GM21526 (cell line): ENCODE results near the gene SPATA6L.
"Not testable (repeated sequence)": the region's sequence is repeated elsewhere in the genome, so short reads cannot be mapped to it uniquely, and the experiment has no call there.

Experiments used
- ATAC-seq: cut with Tn5 transposase; IDR thresholded peaks from one replicate; pipeline ENCODE4 v1.9.1; 2021; ENCODE audit warnings: moderate library complexity; ENCODE audit not compliant: unreplicated experiment, low FRiP score

Gene SPATA6L

DNA sequence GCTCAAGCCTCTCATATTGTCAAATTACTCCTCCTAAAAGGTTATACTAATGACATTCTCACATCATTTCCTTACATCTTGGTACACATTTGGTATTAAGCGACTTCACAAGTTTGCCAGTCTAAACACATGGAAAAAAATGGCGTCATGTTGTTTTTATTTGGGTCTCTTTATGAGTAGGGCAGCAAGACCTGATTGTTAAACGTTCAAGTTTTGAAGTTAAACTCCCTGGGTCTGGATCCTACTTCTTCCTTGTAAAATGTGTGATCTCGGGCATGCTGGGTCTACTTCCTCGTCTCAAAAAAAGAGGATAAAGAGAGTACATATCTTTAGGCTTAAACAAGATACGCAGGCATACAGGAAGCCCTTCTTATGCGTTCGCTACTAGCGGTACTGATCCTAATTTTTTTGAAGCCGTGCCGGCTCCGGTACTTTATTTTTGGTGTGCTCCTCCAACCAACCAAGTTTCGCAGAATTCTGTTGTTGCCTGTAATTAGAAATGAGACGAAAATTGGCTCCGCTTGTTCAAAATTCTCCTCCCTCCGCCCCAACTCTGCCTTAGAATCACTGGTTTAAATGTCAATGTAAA, 12.5 kb upstream of the SPATA6L start:
- peak; percentile 21 for ATAC-seq

GRCh38 chr9:4677392-4677791, 11.1 kb upstream of the SPATA6L start:
- ATAC-seq = no peak

- no peak for ATAC-seq
Observed at GRCh38 chr9:4674783-4675182, 8.5 kb upstream of the SPATA6L start.

GRCh38 chr9:4671737-4672136, 5.5 kb upstream of the SPATA6L start:
- ATAC-seq = no peak

GRCh38 chr9:4670591-4670990, 4.3 kb upstream of the SPATA6L start:
- no peak for ATAC-seq

- no peak for ATAC-seq
Observed at GRCh38 chr9:4669890-4670289, 3.6 kb upstream of the SPATA6L start.

DNA sequence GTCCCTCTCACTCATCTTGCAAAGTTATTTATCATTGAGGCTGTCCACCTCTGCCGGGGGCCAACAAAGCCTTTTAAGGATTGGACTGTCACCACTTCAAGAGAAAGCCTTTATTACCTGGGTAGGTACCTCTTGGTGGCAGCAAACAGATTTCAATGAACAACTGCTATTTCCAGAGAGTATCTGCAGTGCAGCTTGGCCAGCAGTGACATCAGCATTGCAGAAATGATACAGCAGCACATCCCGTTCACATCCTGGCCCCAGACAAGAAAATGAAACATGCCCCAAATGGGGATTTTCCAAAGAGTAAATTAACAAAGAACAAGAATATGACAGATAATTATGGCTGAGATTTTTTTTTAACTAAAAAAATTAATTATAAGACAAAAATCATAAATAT, 2.3 kb upstream of the SPATA6L start:
- no peak for ATAC-seq

GRCh38 chr9:4667681-4668080, 1.4 kb upstream of the SPATA6L start:
- ATAC-seq = no peak

DNA sequence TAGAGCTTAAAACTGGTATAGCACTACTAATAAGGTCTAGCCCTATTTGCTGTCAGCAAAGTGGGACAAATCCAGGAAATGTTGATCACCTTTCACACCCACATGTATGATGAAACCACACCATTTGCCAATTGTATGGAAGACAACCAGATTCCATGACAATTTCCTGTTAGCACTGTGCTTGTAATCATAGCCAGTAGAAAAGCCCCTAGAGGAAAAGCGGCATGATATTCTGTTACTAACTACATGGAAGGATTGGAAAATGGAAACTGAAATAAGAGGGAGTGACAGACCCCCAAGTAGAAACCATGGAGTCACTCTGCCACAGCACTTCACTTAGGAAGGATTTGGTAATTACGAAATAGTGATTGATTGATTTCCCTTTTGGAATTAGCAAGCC, 923 bp downstream of the SPATA6L start:
- no peak for ATAC-seq

- ATAC-seq = no peak
Observed at GRCh38 chr9:4663956-4664355, 2.3 kb downstream of the SPATA6L start.

GRCh38 chr9:4662989-4663792, 3.1 kb downstream of the SPATA6L start:
- ATAC-seq = peak; percentile 2

- peak; percentile 88 for ATAC-seq
Observed at GRCh38 chr9:4662108-4662988, 3.9 kb downstream of the SPATA6L start, which contains the start of gene PLPP6. TSS of gene PLPP6 (plus strand) at chr9:4662294. CDS start at chr9:4662376, 82 bp downstream.

DNA sequence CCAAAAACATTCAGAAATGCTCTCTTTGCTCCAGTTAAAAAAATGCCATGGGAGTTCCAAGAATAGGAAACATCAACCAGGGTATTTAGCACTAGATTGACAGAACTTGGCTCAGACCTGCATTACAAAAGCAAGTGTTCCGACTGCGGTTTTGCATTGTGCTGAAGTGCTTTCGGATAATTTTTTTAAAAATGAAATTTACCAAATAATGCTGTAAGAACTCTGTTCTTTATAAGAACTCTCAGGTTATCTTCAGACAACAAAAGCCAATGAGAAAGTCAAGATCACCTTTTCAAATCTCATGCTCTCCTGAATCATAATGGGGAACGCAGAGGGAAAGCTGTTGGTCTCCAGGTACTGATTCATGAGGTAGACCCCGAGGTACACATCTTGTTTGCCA, 4.7 kb downstream of the SPATA6L start:
- no peak for ATAC-seq

GRCh38 chr9:4661165-4661564, 5.1 kb downstream of the SPATA6L start:
- no peak for ATAC-seq

- not testable (repeated sequence) for ATAC-seq
Observed at GRCh38 chr9:4660665-4661064, 5.6 kb downstream of the SPATA6L start.

DNA sequence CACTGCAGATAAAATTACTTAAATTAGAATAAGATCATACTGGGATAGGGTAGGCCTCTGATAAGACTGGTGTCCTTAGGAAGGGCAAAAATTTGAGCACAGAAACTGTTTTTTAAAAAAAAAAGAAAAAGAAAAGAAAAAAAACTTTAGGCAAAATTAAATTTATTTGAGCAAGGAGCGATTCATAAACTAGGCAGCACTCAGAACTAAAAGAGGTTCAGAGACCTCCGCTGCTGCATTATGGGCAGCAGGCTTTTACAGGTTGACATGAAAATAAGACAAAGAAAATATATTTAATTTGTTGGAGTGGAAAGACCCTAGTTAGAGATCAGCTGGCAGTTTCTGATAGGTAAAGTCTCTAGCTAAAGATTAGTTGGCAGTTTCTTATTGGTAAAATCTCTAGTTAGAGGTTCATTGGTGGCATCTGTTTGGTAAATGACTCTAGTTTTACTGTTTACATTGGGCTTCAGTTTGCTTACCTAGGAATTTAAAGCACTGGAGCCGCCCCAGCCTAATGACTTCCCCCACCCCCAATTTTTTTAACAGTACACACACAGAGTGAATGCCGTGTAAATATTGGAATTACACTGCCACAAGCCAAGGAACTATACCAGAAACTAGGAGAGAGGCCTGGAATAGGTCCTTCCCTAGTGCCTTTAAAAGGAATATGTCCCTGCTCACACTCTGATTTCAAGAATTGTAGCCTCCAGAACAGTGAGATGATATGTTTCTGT, 8.7 kb downstream of the SPATA6L start:
- no peak for ATAC-seq

- ATAC-seq = no peak
Observed at GRCh38 chr9:4656621-4657020, 9.7 kb downstream of the SPATA6L start.

- not testable (repeated sequence) for ATAC-seq
Observed at GRCh38 chr9:4656196-4656595, 10.1 kb downstream of the SPATA6L start.

GRCh38 chr9:4654538-4654937, 11.7 kb downstream of the SPATA6L start:
- ATAC-seq = no peak

GRCh38 chr9:4654084-4654483, 12.2 kb downstream of the SPATA6L start:
- ATAC-seq = no peak
